H1 (cell line): Measurements from ENCODE around the gene NACA. TPM values are rescaled to one million over a fixed set of nuclear protein-coding genes. Genes with fewer than 3 reads are reported as not detected.

ENCODE experiments used
- ATF2 ChIP-seq: IDR thresholded peaks from 2 replicates; pipeline ENCODE4 v1.6.1; 2012; ENCODE audit warnings: low read length, inconsistent platforms
- BACH1 ChIP-seq: IDR thresholded peaks from 2 replicates; pipeline ENCODE4 v1.6.1; 2012; ENCODE audit warnings: low read length, improper control_type of control experiment
- CEBPB ChIP-seq: IDR thresholded peaks from 2 replicates; pipeline ENCODE4 v1.6.1; 2012; ENCODE audit warnings: low read depth, low read length
- EGR1 ChIP-seq: IDR thresholded peaks from 2 replicates; pipeline ENCODE4 v1.6.1; 2011; ENCODE audit warnings: low read depth, low read length, borderline replicate concordance
- EZH2 ChIP-seq: fragments of 200-600 bp; sonication (generic); IDR thresholded peaks from 2 replicates; pipeline ENCODE4 v1.7.1; 2012; ENCODE audit warnings: low read depth, mild to moderate bottlenecking, moderate library complexity, low read length, inconsistent platforms; ENCODE audit not compliant: severe bottlenecking
- FOSL1 ChIP-seq: IDR thresholded peaks from 2 replicates; pipeline ENCODE4 v1.6.1; 2011; ENCODE audit warnings: mild to moderate bottlenecking, low read depth, low read length, moderate library complexity; ENCODE audit not compliant: insufficient read depth
- HDAC2 ChIP-seq, 2 experiments: fragments of 300-600 bp in 1 of 2; sonication (generic) in 1 of 2; IDR thresholded peaks; 2 replicates each; pipeline ENCODE4 v1.6.1; 2011 to 2012; ENCODE audit warnings: low read depth in 2 of 2, low read length in 2 of 2, mild to moderate bottlenecking in 2 of 2, moderate library complexity in 2 of 2, borderline replicate concordance in 1 of 2, inconsistent platforms in 1 of 2
- KDM4A ChIP-seq: IDR thresholded peaks from one replicate; pipeline ENCODE4 v1.7.1; 2012; ENCODE audit warnings: low read depth, mild to moderate bottlenecking, moderate library complexity, low read length, inconsistent platforms; ENCODE audit not compliant: severe bottlenecking
- NRF1 ChIP-seq: IDR thresholded peaks from 2 replicates; pipeline ENCODE4 v1.6.1; 2011; ENCODE audit warnings: mild to moderate bottlenecking, low read depth, low read length, improper control_type of control experiment
- PHF8 ChIP-seq: fragments of 200-600 bp; sonication (generic); conservative IDR thresholded peaks from 2 replicates; pipeline ENCODE4 v1.7.1; 2012; ENCODE audit warnings: low read depth, mild to moderate bottlenecking, inconsistent platforms, low read length, moderate library complexity
- POLR2A ChIP-seq, 2 experiments: IDR thresholded peaks; 1 replicate in 1 of 2; 2 replicates in 1 of 2; pipeline ENCODE4 v1.6.1; 2011; ENCODE audit warnings: low read depth in 2 of 2, low read length in 2 of 2, mild to moderate bottlenecking in 2 of 2; ENCODE audit errors: control extremely low read depth in 1 of 2
- POLR2AphosphoS5 ChIP-seq: IDR thresholded peaks from 2 replicates; pipeline ENCODE4 v1.6.1; 2011; ENCODE audit warnings: low read depth, low read length
- RBBP5 ChIP-seq: IDR thresholded peaks from 2 replicates; pipeline ENCODE4 v1.7.1; 2012; ENCODE audit warnings: low read depth, mild to moderate bottlenecking, inconsistent platforms, low read length, moderate library complexity, borderline replicate concordance
- TAF7 ChIP-seq: optimal IDR thresholded peaks from 2 replicates; pipeline ENCODE3; 2011; ENCODE audit warnings: low read depth, mild to moderate bottlenecking, inconsistent platforms, low read length, moderate library complexity, borderline replicate concordance
- TBP ChIP-seq: IDR thresholded peaks from 2 replicates; pipeline ENCODE4 v1.6.1; 2011; ENCODE audit warnings: low read depth, low read length, improper control_type of control experiment
- YY1 ChIP-seq: IDR thresholded peaks from 2 replicates; pipeline ENCODE4 v1.6.1; 2011; ENCODE audit warnings: low read depth, mild to moderate bottlenecking, low read length
- polyA plus RNA-seq, 7 experiments: library from polyadenylated mRNA; depleted of rRNA in 3 of 7; stranded (reverse) in 5 of 7; unstranded in 2 of 7; fragments of >200 nt in 5 of 7; fragments of 200-250 nt in 2 of 7; gene quantifications; 1 replicate in 5 of 7; 2 replicates in 1 of 7; 4 replicates in 1 of 7; pipeline versions ENCODE4 v1.2.1 to v1.2.3, GENCODE V29; 2011 to 2013; ENCODE audit warnings: missing spikeins in 2 of 7, mixed read lengths in 2 of 7
- total RNA-seq: library from RNA; stranded (reverse); fragmentation: NEBNext Ultra II Directional; extraction: Animal tissue kit (Norgen Biotek cat#: 25700); gene quantifications from 2 replicates; pipeline ENCODE4 v1.2.1, GENCODE V29; 2021
- TF ChIP-seq, protein P1 (sequence below): IDR thresholded peaks from 2 replicates; pipeline ENCODE4 v1.6.1; 2012; ENCODE audit warnings: inconsistent platforms

Gene NACA
- total and polyA plus RNA-seq, 2 of the 8 experiments (the other 6 are each of a cell fraction or from before 2014, with no cell fraction given), result 511 to 1,063 TPM

- no peak for TF ChIP-seq HDAC2 (IDR thresholded peaks at IDR 0.05; ENCODE audit: borderline replicate concordance in 1 of 2, low read depth in 2 of 2, low read length in 2 of 2)
- peak; percentile 53 for TF ChIP-seq NRF1
- peak in 1 of 2 experiments; percentile 95; a peak in 2 of 3 replicates for TF ChIP-seq POLR2A (IDR thresholded peaks at IDR 0.05; ENCODE audit: control extremely low read depth in 1 of 2, low read depth in 2 of 2, low read length in 2 of 2)
- peak; percentile 93 for TF ChIP-seq PHF8
- TF ChIP-seq RBBP5, result 0 out of 2 replicates have a peak, but pooled peaks have one; percentile 60
- peak; percentile 87 for TF ChIP-seq EGR1
- no peak for TF ChIP-seq ATF2
- TF ChIP-seq, protein P1, sequence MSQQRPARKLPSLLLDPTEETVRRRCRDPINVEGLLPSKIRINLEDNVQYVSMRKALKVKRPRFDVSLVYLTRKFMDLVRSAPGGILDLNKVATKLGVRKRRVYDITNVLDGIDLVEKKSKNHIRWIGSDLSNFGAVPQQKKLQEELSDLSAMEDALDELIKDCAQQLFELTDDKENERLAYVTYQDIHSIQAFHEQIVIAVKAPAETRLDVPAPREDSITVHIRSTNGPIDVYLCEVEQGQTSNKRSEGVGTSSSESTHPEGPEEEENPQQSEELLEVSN, result peak; percentile 96
- peak; percentile 93 for TF ChIP-seq POLR2AphosphoS5
- peak; percentile 84 for TF ChIP-seq TBP
- peak; percentile 59 for TF ChIP-seq KDM4A
- no peak for TF ChIP-seq FOSL1
- TF ChIP-seq EZH2, result no peak
- TF ChIP-seq YY1, result peak; percentile 88
- no peak for TF ChIP-seq CEBPB
- peak; percentile 68 for TF ChIP-seq BACH1
- TF ChIP-seq TAF7, result peak; percentile 88
Measured at GRCh38 chr12:56751712-56752598, 26.9 kb upstream of the NACA start, which contains the start of gene PRIM1 (continued).
